B cell (primary cell): Measurements from ENCODE around the gene ADSS2. TPM values are rescaled to one million over a fixed set of nuclear protein-coding genes. Genes with fewer than 3 reads are reported as not detected.

Experiments used
- ATAC-seq: fragments of 200-7000 bp; cut with Tn5 transposase; one replicate; pipeline ENCODE4 v1.10.0; 2021; ENCODE audit warnings: low read depth, mild to moderate bottlenecking, moderate number of reproducible peaks, moderate library complexity
- CTCF ChIA-PET: fragments of 350-600 bp; sonication (Branson Sonifier 250); formaldehyde crosslinking; loops from one replicate; lab custom pipeline; 2021; ENCODE audit warnings: antibody characterized with exemption, inconsistent platforms; lab: Charles Lee
- POLR2A ChIA-PET: fragments of 350-600 bp; sonication (Branson Sonifier 250); formaldehyde crosslinking; loops from one replicate; lab custom pipeline; 2021; ENCODE audit warnings: antibody characterized with exemption; lab: Charles Lee
- DNase-seq: peaks from one replicate; pipeline ENCODE4 v3.0.0; 2013
- H2AFZ ChIP-seq: 2 replicates; pipeline ENCODE4 v1.6.1; 2012; ENCODE audit warnings: mild to moderate bottlenecking, low read depth, low read length; ENCODE audit not compliant: insufficient read depth, poor library complexity, severe bottlenecking
- H3K27ac ChIP-seq, 2 donors: 1 replicate in 1 of 2; 2 replicates in 1 of 2; pipeline ENCODE4 v1.5.1; 2012 to 2013; ENCODE audit warnings: low read length in 2 of 2, mild to moderate bottlenecking in 2 of 2, moderate library complexity in 1 of 2
- H3K27me3 ChIP-seq, 4 experiments: fragments of 200-600 bp in 1 of 4; sonication (generic) in 1 of 4; replicated peaks in 1 of 4; 1 replicate in 2 of 4; 2 replicates in 2 of 4; pipeline versions ENCODE4 v1.6.1 to v1.7.0; 2013 to 2016; ENCODE audit warnings: low read length in 3 of 4, mild to moderate bottlenecking in 2 of 4, mixed read lengths in 1 of 4, moderate library complexity in 1 of 4; ENCODE audit not compliant: insufficient read depth in 4 of 4, control insufficient read depth in 3 of 4; ENCODE audit errors: control extremely low read depth in 1 of 4
- H3K36me3 ChIP-seq, 2 experiments: replicated peaks in 1 of 2; 1 replicate in 1 of 2; 2 replicates in 1 of 2; pipeline versions ENCODE4 v1.6.1 to v1.7.1; 2013; ENCODE audit warnings: low read length in 1 of 2; ENCODE audit not compliant: insufficient read depth in 2 of 2, control insufficient read depth in 1 of 2; ENCODE audit errors: control extremely low read depth in 1 of 2, extremely low read depth in 1 of 2
- H3K4me1 ChIP-seq, 2 donors: fragments of 200-600 bp in 1 of 2; sonication (generic) in 1 of 2; 1 replicate in 1 of 2; 2 replicates in 1 of 2; pipeline versions ENCODE4 v1.5.1 to v1.6.1; 2013 to 2017; ENCODE audit warnings: low read length in 2 of 2; ENCODE audit not compliant: control insufficient read depth in 2 of 2, insufficient read depth in 2 of 2
- H3K4me2 ChIP-seq: replicated peaks from 2 replicates; pipeline ENCODE3; 2012; ENCODE audit warnings: mild to moderate bottlenecking, low read depth, low read length; ENCODE audit not compliant: poor library complexity, severe bottlenecking
- H3K4me3 ChIP-seq, 5 experiments: fragments of 200-600 bp in 1 of 5; sonication (generic) in 1 of 5; 1 replicate in 3 of 5; 2 replicates in 2 of 5; pipeline versions ENCODE4 v1.5.1 to v1.7.0; 2011 to 2016; ENCODE audit warnings: low read length in 4 of 5, mild to moderate bottlenecking in 4 of 5, low read depth in 2 of 5, control low read depth in 1 of 5, moderate library complexity in 1 of 5; ENCODE audit not compliant: insufficient read depth in 1 of 5; ENCODE audit errors: control extremely low read depth in 1 of 5, extremely low read depth in 1 of 5
- H3K79me2 ChIP-seq: fragments of 200-600 bp; sonication (generic); one replicate; pipeline ENCODE4 v1.6.0; 2016; ENCODE audit warnings: low read length; ENCODE audit not compliant: control insufficient read depth, insufficient read depth
- H3K9ac ChIP-seq: fragments of 200-600 bp; sonication (generic); 2 replicates; pipeline ENCODE4 v1.6.1; 2017; ENCODE audit warnings: mild to moderate bottlenecking, low read length, moderate library complexity
- H3K9me3 ChIP-seq, 3 donors: one replicate each; pipeline versions ENCODE4 v1.6.1 to v1.7.1; 2013; ENCODE audit warnings: low read length in 2 of 3; ENCODE audit not compliant: control insufficient read depth in 2 of 3, insufficient read depth in 1 of 3; ENCODE audit errors: control extremely low read depth in 1 of 3
- H4K20me1 ChIP-seq: 2 replicates; pipeline ENCODE4 v1.6.0; 2012; ENCODE audit warnings: mild to moderate bottlenecking, low read length; ENCODE audit not compliant: insufficient read depth, control insufficient read depth, poor library complexity, severe bottlenecking
- H3K27ac Mint-ChIP-seq: one replicate; pipeline ENCODE4 v1.8.0; 2021; ENCODE audit warnings: mixed read lengths
- H3K27me3 Mint-ChIP-seq: one replicate; pipeline ENCODE4 v1.8.0; 2021; ENCODE audit warnings: mixed read lengths
- H3K4me1 Mint-ChIP-seq: one replicate; pipeline ENCODE4 v1.8.0; 2021; ENCODE audit warnings: mixed read lengths
- H3K4me3 Mint-ChIP-seq: one replicate; pipeline ENCODE4 v1.8.0; 2021; ENCODE audit warnings: mixed read lengths
- H3K9me3 Mint-ChIP-seq: one replicate; pipeline ENCODE4 v1.8.0; 2022; ENCODE audit warnings: mixed read lengths; ENCODE audit not compliant: insufficient read depth
- CTCF ChIP-seq: fragments of 200-600 bp; IDR thresholded peaks from one replicate; pipeline ENCODE4 v1.8.0; 2022; ENCODE audit warnings: antibody characterized with exemption, mild to moderate bottlenecking
- EZH2 ChIP-seq: IDR thresholded peaks from 2 replicates; pipeline ENCODE4 v1.6.1; 2012; ENCODE audit warnings: borderline replicate concordance, low read depth, mild to moderate bottlenecking, moderate library complexity, low read length; ENCODE audit not compliant: insufficient read depth, poor library complexity, severe bottlenecking
- WGBS: methylation state at CpG from one replicate; pipeline ENCODE4 v1.1.5; 2013; ENCODE audit warnings: missing lambda C conversion rate; ENCODE audit not compliant: insufficient coverage; 5-methylcytosine and 5-hydroxymethylcytosine counted together
- intact Hi-C: fragments of 100-400 bp; cut with micrococcal nuclease; formaldehyde crosslinking; loops from one replicate; pipeline ENCODE4 v1.10.0; 2022
- polyA plus RNA-seq: library from polyadenylated mRNA; depleted of rRNA; stranded (reverse); fragments of >200 nt; gene quantifications from 2 replicates; pipeline ENCODE4 v1.2.3, GENCODE V29; 2012
- total RNA-seq, 2 donors: library from RNA; stranded (reverse); fragments of 120-200 nt in 1 of 2; gene quantifications; 1 replicate in 1 of 2; 2 replicates in 1 of 2; pipeline versions ENCODE4 v1.2.3 to v1.2.4, GENCODE V29; 2013 to 2022

The ADSS2 gene
- total and polyA plus RNA-seq, 2 donors (not counting 1 experiment from before 2014, with no cell fraction given) = 13.0 to 48.4 TPM

- peak; percentile 98 for ATAC-seq
- Mint-ChIP-seq H3K27ac (peak within 1 kb of the TSS; percentile 83), H3K27me3 (no peaks in the 10 kb centered on the region), H3K4me1 (peaks cover 12% of the 10 kb centered on the region), H3K9me3 (no peaks in the 10 kb centered on the region), H3K4me3 (peak within 1 kb of the TSS; percentile 87)
- Histone ChIP-seq H3K27ac (peak within 1 kb of the TSS; percentile 38 to 77), H3K36me3 (no peaks in the 10 kb centered on the region), H3K9ac (peak within 1 kb of the TSS; percentile 90), H3K9me3 (no peaks in the 10 kb centered on the region), H3K4me2 (peak within 1 kb of the TSS; percentile 77), H3K27me3 (no peaks in the 10 kb centered on the region), H3K4me3 (peak within 1 kb of the TSS; percentile 44 to 91 (median 81)), H4K20me1 (no peaks in the 10 kb centered on the region), H2AFZ (peak within 1 kb of the TSS; percentile 97), H3K79me2 (no peaks in the 10 kb centered on the region), H3K4me1 (peaks cover 9 to 16% of the 10 kb centered on the region in 2 donors)
- 15% methylated on average over 54 of the region's 61 CpGs for WGBS
- TF ChIP-seq CTCF (no peak), EZH2 (no peak)
- intact Hi-C loops = loop anchor here (1.0 kb wide), 2 partner anchors 9 to 510 kb away; no protein-coding TSS in a partner anchor
- POLR2A ChIA-PET = interaction anchor here (0.6 to 2.2 kb wide), 3 partner anchors 10 to 374 kb away, joined by 3 to 6 read pairs (median 5); partner anchors contain the start of genes ADSS2 and COX20
- peak; percentile 86 for DNase-seq
- CTCF ChIA-PET = no interaction called here
Measured at GRCh38 chr1:244461245-244462071, 9.7 kb upstream of the ADSS2 start, which contains the start of gene CATSPERE. CATSPERE (plus strand) TSS chr1:244461273; CDS start chr1:244461430, 157 bp downstream.

- Histone ChIP-seq H3K9ac (no peak overlapping the region), H3K4me2 (peak overlapping the region; percentile 77), H4K20me1 (no peaks in the 10 kb centered on the region), H3K36me3 (no peaks in the 10 kb centered on the region), H3K79me2 (no peaks in the 10 kb centered on the region), H3K4me1 (peaks cover 9 to 16% of the 10 kb centered on the region in 2 donors), H2AFZ (peak overlapping the region; percentile 25), H3K27me3 (no peaks in the 10 kb centered on the region), H3K27ac (no peak overlapping the region), H3K9me3 (no peaks in the 10 kb centered on the region), H3K4me3 (no peak overlapping the region)
- intact Hi-C loops = no loop called here
- Mint-ChIP-seq H3K4me3 (peak overlapping the region; percentile 73), H3K27me3 (no peaks in the 10 kb centered on the region), H3K27ac (no peak overlapping the region), H3K9me3 (no peaks in the 10 kb centered on the region), H3K4me1 (peaks cover 12% of the 10 kb centered on the region)
- 93% methylated on average over 3 of the region's 4 CpGs for WGBS
- ATAC-seq (no peak), DNase-seq (no peak)
- no peak for TF ChIP-seq CTCF
- no peak for TF ChIP-seq EZH2
- ChIA-PET POLR2A (interaction anchor here (2.2 kb wide), 1 partner anchor 9 kb away, joined by 6 read pairs; the partner anchor contains the start of gene ADSS2), CTCF (no interaction called here)
Measured at GRCh38 chr1:244460197-244460596, 8.5 kb upstream of the ADSS2 start.
